ENCODE data around the gene ABT1. TPM values are rescaled to one million over a fixed set of nuclear protein-coding genes. Genes with fewer than 3 reads are reported as not detected.

The ABT1 gene
- polyA plus RNA-seq, 1 of the 3 experiments (the other 2 are of a cell fraction) = 15.4 TPM

DNA sequence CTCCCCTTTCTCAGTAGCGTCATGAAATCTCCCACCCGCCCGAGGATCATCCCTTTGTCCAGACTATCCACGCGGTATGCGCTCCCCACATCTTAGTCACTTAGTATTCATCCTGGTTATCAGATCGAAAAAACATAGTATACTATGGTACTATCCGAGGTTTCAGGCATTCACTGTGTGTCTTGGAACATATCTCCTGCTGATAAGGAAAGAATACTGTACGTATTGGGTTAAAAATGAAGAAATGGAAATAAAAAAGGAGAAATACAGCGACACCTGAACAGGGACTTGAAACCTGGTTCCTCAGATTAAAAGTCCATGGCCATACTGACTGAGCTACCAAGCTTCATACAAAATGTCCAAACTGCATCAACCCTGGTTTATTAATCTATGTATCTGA, 44.5 kb upstream of the ABT1 start (continued):
- TF ChIP-seq, protein P1, sequence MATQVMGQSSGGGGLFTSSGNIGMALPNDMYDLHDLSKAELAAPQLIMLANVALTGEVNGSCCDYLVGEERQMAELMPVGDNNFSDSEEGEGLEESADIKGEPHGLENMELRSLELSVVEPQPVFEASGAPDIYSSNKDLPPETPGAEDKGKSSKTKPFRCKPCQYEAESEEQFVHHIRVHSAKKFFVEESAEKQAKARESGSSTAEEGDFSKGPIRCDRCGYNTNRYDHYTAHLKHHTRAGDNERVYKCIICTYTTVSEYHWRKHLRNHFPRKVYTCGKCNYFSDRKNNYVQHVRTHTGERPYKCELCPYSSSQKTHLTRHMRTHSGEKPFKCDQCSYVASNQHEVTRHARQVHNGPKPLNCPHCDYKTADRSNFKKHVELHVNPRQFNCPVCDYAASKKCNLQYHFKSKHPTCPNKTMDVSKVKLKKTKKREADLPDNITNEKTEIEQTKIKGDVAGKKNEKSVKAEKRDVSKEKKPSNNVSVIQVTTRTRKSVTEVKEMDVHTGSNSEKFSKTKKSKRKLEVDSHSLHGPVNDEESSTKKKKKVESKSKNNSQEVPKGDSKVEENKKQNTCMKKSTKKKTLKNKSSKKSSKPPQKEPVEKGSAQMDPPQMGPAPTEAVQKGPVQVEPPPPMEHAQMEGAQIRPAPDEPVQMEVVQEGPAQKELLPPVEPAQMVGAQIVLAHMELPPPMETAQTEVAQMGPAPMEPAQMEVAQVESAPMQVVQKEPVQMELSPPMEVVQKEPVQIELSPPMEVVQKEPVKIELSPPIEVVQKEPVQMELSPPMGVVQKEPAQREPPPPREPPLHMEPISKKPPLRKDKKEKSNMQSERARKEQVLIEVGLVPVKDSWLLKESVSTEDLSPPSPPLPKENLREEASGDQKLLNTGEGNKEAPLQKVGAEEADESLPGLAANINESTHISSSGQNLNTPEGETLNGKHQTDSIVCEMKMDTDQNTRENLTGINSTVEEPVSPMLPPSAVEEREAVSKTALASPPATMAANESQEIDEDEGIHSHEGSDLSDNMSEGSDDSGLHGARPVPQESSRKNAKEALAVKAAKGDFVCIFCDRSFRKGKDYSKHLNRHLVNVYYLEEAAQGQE (IDR thresholded peaks at IDR 0.05; ENCODE audit: low read depth, low read length) = no peak
- no peak for TF ChIP-seq TCF12 (IDR thresholded peaks at IDR 0.05)
- TF ChIP-seq, protein P2, sequence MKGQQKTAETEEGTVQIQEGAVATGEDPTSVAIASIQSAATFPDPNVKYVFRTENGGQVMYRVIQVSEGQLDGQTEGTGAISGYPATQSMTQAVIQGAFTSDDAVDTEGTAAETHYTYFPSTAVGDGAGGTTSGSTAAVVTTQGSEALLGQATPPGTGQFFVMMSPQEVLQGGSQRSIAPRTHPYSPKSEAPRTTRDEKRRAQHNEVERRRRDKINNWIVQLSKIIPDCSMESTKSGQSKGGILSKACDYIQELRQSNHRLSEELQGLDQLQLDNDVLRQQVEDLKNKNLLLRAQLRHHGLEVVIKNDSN (IDR thresholded peaks at IDR 0.05; ENCODE audit: borderline replicate concordance, low read depth) = no peak
- TF ChIP-seq ELF1 (IDR thresholded peaks at IDR 0.05) = no peak
- no peak for TF ChIP-seq FOXJ3 (CRISPR knock-in tag; IDR thresholded peaks at IDR 0.05)

DNA sequence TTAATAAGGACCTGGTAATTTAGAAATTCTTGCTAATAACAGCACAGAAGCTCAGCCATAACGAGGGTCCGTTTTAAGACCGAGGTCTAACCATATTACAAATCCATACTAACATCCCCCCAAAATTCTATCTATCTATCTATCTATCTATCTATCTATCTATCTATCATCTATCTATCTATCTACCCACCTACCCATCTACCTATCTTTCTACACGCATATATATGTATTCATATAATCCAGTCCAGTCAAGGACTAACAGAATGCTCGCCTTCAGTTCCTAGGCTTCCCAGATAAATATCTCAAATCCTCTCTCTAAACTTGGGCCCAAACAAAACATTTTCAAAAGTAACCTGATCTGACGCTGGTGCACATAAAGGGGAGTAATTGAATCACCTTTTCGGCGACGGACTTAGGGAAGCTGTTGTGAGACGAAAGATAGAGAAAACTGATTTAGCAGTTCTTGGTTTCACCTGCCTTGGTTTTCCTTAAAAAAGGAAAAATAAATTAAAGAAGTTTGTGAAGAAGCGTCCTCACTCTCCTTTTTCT, 44.0 kb upstream of the ABT1 start:
- Histone ChIP-seq H3K9ac (peak overlapping the region; percentile 64; the same call in 1 of the 2 replicates), H3K36me3 (replicated peaks in 1 of 2; ENCODE audit: control insufficient read depth in 1 of 2, insufficient read depth in 2 of 2, low read length in 1 of 2) (no peaks in the 10 kb centered on the region), H3K4me2 (peak overlapping the region; percentile 80), H4K20me1 (ENCODE audit: insufficient read depth) (no peaks in the 10 kb centered on the region), H2AFZ (ENCODE audit: low read depth) (peak overlapping the region; percentile 56), H3K4me3 (ENCODE audit: low read depth in 2 of 2, low read length in 1 of 2) (peak overlapping the region; percentile 68 to 84), H3K27me3 (ENCODE audit: insufficient read depth) (no peaks in the 10 kb centered on the region), H3K9me2 (no peaks in the 10 kb centered on the region), H3K4me1 (ENCODE audit: control insufficient read depth in 1 of 2, insufficient read depth in 2 of 2, low read depth in 1 of 2, low read length in 1 of 2) (peaks cover 0 to 3% of the 10 kb centered on the region in 2 experiments; a peak in 2 of 4 replicates), H3F3A (replicated peaks; ENCODE audit: insufficient read depth) (peaks cover 50% of the 10 kb centered on the region), H3K79me2 (ENCODE audit: insufficient read depth) (no peaks in the 10 kb centered on the region), H3K9me3 (no peaks in the 10 kb centered on the region), H3K27ac (ENCODE audit: low read depth in 2 of 2, low read length in 1 of 2) (peak overlapping the region in 1 of 2 experiments; percentile 83; a peak in 1 of 4 replicates)
- no peak for DNase-seq
- ChIA-PET POLR2A (interaction anchor here (1.1 to 2.1 kb wide), 2 partner anchors 15 to 327 kb away, joined by 3 to 7 read pairs; partner anchors contain the start of gene HMGN4), CTCF (interaction anchor here (1.0 to 4.6 kb wide), 6 partner anchors 10 to 222 kb away, joined by 3 to 24 read pairs (median 6); partner anchors contain the start of gene HMGN4)
- 58% methylated on average over 11 of the region's 11 CpGs for WGBS (ENCODE audit: low lambda C conversion rate)
- TF ChIP-seq, protein P3, sequence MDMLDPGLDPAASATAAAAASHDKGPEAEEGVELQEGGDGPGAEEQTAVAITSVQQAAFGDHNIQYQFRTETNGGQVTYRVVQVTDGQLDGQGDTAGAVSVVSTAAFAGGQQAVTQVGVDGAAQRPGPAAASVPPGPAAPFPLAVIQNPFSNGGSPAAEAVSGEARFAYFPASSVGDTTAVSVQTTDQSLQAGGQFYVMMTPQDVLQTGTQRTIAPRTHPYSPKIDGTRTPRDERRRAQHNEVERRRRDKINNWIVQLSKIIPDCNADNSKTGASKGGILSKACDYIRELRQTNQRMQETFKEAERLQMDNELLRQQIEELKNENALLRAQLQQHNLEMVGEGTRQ (IDR thresholded peaks at IDR 0.05; ENCODE audit: borderline replicate concordance, low read depth, low read length) = no peak
- TF ChIP-seq SIN3A (IDR thresholded peaks at IDR 0.05; ENCODE audit: borderline replicate concordance, low read depth, low read length) (no peak), RAD21 (IDR thresholded peaks at IDR 0.05; ENCODE audit: low read length) (no peak), ELF1 (IDR thresholded peaks at IDR 0.05) (no peak), CHD2 (IDR thresholded peaks at IDR 0.05; ENCODE audit: low read length, partially characterized antibody) (no peak), EP300 (IDR thresholded peaks at IDR 0.05; ENCODE audit: borderline replicate concordance in 1 of 2, low read depth in 1 of 2, low read length in 1 of 2) (no peak), SMC3 (IDR thresholded peaks at IDR 0.05; ENCODE audit: low read depth, low read length) (no peak)
- TF ChIP-seq, protein P2 (IDR thresholded peaks at IDR 0.05; ENCODE audit: borderline replicate concordance, low read depth) = no peak
- TF ChIP-seq, protein P1 (IDR thresholded peaks at IDR 0.05; ENCODE audit: low read depth, low read length) = no peak
- TF ChIP-seq, protein P4, sequence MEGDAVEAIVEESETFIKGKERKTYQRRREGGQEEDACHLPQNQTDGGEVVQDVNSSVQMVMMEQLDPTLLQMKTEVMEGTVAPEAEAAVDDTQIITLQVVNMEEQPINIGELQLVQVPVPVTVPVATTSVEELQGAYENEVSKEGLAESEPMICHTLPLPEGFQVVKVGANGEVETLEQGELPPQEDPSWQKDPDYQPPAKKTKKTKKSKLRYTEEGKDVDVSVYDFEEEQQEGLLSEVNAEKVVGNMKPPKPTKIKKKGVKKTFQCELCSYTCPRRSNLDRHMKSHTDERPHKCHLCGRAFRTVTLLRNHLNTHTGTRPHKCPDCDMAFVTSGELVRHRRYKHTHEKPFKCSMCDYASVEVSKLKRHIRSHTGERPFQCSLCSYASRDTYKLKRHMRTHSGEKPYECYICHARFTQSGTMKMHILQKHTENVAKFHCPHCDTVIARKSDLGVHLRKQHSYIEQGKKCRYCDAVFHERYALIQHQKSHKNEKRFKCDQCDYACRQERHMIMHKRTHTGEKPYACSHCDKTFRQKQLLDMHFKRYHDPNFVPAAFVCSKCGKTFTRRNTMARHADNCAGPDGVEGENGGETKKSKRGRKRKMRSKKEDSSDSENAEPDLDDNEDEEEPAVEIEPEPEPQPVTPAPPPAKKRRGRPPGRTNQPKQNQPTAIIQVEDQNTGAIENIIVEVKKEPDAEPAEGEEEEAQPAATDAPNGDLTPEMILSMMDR (IDR thresholded peaks at IDR 0.05) = no peak
- TF ChIP-seq, protein P5, sequence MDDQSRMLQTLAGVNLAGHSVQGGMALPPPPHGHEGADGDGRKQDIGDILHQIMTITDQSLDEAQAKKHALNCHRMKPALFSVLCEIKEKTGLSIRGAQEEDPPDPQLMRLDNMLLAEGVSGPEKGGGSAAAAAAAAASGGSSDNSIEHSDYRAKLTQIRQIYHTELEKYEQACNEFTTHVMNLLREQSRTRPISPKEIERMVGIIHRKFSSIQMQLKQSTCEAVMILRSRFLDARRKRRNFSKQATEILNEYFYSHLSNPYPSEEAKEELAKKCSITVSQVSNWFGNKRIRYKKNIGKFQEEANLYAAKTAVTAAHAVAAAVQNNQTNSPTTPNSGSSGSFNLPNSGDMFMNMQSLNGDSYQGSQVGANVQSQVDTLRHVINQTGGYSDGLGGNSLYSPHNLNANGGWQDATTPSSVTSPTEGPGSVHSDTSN (IDR thresholded peaks at IDR 0.05) = no peak
- TF ChIP-seq, protein P6, sequence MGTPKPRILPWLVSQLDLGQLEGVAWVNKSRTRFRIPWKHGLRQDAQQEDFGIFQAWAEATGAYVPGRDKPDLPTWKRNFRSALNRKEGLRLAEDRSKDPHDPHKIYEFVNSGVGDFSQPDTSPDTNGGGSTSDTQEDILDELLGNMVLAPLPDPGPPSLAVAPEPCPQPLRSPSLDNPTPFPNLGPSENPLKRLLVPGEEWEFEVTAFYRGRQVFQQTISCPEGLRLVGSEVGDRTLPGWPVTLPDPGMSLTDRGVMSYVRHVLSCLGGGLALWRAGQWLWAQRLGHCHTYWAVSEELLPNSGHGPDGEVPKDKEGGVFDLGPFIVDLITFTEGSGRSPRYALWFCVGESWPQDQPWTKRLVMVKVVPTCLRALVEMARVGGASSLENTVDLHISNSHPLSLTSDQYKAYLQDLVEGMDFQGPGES (IDR thresholded peaks at IDR 0.05; ENCODE audit: low read depth, low read length) = no peak

All from SK-N-SH (cell line).